DMS114 treated with DMSO at 0.1 percent for 48 hours (cell line): ENCODE data around the gene CRLF1.

Experiments
- DNase-seq: peaks from one replicate; lab custom pipeline; 2025; ENCODE audit not compliant: unreplicated experiment; lab: John Stamatoyannopoulos, UW

CRLF1 gene

GRCh38 chr19:18559685-18560084 lies 46.9 kb downstream of the CRLF1 start:
- no peak for DNase-seq

GRCh38 chr19:18558604-18559003 lies 48.0 kb downstream of the CRLF1 start:
- DNase-seq, result no peak

DNA sequence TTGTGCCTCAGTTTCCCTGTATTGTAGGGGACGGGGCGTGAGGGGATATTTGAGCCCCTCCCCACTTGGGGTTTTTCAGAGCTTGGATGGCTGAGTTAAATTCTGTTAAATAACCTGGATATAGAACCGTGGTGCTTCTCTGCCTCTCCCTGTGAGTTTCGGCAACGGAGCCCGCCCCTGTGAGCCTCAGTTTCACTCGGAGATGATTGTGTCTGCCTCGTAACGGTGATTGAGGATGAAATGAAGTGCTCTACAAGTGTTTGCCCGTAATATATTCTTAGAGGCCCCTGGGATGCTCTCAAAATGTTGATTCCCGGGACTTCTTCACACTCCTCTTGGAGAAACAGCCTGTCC lies 48.4 kb downstream of the CRLF1 start:
- no peak for DNase-seq

- peak; percentile 99 for DNase-seq
Measured at GRCh38 chr19:18557411-18558201, 49.0 kb downstream of the CRLF1 start, which contains the start of gene KXD1. Gene KXD1, plus strand, starts transcription at chr19:18557870. Its CDS starts 4,187 bp downstream, at chr19:18562057.

DNA sequence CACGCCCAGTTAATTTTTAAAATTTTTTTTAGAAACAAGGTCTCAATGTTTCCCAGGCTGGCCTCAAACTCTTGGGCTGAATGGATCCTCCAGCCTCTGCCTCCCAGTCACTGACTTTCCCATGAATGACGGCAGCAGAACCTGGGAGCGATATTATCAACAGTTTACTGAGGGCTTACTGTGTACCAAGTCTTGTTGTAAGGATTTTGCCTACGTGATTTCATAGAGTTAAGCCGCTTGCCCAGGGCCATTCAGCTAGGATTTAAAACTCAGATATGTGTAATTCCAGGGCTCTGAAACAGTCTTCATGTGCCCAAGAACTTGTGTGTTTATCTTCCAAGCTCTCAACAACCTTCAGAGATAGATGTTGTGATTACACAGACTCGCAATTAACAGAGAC lies 55.0 kb downstream of the CRLF1 start:
- DNase-seq, result no peak

- DNase-seq, result peak; percentile 39
Measured at GRCh38 chr19:18543814-18544475, 62.7 kb downstream of the CRLF1 start.
